HG02981 (cell line): ENCODE measurements around the gene CLMN.
"Not testable (repeated sequence)": the region's sequence is repeated elsewhere in the genome, so short reads cannot be mapped to it uniquely, and the experiment has no call there.

Experiments used
- ATAC-seq: cut with Tn5 transposase; IDR thresholded peaks from one replicate; pipeline ENCODE4 v1.9.1; 2021; ENCODE audit warnings: mild to moderate bottlenecking, moderate library complexity; ENCODE audit not compliant: unreplicated experiment

Gene CLMN

GRCh38 chr14:95290021-95290420 is 29.7 kb downstream of the CLMN start:
- ATAC-seq = no peak

DNA sequence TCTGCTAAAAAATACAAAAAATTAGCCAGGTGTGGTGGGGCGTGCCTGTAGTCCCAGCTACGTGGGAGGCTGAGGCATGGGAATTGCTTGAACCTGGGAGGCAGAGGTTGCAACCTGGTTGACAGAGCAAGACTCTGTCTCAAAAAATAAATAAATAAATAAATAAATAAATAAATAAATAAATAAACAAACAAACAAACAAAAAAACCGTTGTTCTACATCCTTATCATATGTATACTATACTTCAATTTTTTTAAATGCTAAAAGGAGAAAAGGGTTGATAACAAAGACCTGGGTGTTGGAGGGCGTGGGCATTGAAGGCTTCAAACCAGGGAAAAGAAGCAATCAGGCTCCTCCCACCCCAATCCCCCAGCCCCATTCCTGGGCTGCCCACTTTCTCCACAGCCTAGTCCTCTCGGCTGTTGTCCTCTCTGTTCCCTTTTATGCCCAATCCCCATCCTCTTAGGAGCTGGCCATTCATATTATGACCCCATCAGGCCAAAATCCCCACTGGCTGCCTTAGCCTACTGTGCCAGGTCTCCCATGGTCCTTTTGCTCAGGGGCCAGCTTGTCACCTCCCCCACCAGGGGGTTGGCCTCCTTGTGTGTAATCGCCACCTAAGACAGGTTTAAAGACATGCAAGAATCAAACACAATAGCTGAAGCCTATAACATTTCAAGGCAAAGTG is 30.2 kb downstream of the CLMN start:
- no peak for ATAC-seq

- no peak for ATAC-seq
Measured at GRCh38 chr14:95288672-95289322, 30.9 kb downstream of the CLMN start.

- ATAC-seq = no peak
Measured at GRCh38 chr14:95287176-95287754, 32.4 kb downstream of the CLMN start.

DNA sequence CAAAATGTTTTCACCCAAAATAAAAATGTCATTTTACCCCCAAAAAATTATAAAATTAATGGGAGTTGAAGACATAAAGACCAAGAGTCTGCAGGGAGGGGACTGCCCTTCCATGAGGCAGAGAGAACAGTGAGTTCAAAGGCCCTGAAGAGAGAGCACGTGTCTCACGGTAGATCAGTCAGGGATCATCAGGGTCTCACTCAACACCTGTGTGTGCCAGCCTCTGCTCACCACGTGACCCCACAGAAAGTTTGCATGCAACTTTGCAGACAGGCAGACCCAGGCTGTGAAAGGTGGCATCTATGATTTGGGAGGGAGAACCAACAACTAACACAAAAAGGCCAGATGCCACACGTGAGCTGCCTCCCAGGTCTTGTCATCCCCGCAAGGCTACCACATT is 33.1 kb downstream of the CLMN start:
- no peak for ATAC-seq

DNA sequence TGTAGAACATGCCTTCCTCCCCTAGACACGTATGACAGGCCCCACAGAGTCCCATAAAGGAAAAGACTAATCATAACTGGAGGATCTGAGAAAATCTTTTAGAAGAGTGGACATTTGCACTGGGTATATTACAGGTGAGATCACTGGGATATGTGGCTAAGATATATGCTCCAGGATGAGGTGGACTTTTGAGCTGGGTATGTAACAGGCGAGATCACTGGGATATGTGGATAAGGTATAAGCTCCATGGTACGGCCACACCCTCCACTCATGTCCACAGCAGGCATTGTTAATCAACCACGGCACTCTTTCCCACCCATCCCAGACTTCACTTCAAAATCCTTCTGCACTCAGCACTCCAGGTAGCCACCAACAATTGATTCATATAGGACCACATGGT is 34.1 kb downstream of the CLMN start:
- no peak for ATAC-seq

DNA sequence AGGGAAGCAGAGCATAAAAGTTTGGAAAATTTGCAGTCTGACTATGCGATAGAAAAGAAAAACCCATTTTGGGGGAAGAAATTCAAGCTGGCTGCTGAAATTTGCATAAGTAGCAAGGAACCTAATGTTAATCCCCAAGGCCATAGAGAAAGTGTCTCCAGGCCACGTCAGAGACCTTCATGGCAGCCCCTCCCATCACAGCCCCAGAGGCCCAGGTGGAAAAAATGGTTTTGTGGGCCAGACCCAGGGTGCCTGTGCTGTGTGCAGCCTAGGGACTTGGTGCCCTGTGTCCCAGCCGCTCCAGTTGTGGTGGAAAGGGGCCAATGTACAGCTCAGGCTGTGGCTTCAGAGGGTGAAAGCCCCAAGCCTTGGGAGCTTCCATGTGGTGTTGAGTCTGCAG is 35.9 kb downstream of the CLMN start:
- ATAC-seq = not testable (repeated sequence)

GRCh38 chr14:95282986-95283380 is 36.7 kb downstream of the CLMN start:
- not testable (repeated sequence) for ATAC-seq

DNA sequence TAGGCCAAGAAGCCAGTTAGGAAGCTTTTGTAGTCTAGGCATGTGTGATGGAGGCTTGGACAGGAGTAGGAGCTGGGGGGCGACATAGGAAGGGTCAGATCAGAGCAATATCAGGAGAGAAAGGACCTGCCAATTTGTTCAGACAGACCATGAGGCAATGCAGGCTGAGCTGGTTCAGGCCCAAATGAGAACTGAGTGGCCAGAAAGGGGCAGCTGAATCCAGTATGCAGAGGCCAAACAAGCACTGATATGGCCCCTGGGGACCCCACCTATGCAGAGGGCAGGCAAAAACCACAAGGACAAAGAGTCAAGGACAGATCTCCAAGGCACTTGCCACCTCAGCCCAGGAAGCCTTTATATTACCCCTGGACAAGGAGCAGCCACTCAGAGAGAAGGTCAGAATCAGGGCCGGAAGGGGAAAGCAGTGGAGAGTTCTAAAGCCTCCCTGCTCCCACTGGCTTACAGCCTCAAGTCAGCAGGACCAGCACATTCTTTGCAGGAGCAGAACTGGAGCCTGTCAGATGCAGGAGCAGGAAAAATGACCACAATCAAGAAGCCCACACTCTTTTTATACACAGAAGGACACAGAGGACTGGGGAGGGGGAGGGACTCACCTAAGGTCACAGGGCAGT is 37.2 kb downstream of the CLMN start:
- ATAC-seq = no peak

GRCh38 chr14:95281560-95282176 is 38.0 kb downstream of the CLMN start:
- ATAC-seq = no peak

GRCh38 chr14:95275494-95275893 is 44.2 kb downstream of the CLMN start:
- ATAC-seq = no peak

DNA sequence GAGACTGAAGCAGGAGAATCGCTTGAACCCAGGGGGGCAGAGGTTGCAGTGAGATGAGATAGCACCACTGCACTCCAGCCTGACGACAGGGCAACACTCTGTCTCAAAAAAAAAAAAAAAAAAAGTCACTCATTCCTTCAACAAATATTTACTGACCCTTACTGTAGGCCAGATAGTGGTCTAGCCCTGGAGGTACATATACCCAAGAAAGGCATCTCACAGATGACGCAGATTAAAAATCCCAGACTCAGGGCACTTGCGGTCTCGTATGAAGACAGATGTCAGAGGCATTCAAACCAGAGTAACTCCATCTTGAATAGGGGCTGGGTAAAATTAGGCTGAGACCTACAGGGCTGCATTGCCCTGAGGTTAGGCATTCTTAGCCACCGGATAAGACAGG is 44.8 kb downstream of the CLMN start:
- no peak for ATAC-seq

GRCh38 chr14:95274279-95274678 is 45.4 kb downstream of the CLMN start:
- no peak for ATAC-seq

DNA sequence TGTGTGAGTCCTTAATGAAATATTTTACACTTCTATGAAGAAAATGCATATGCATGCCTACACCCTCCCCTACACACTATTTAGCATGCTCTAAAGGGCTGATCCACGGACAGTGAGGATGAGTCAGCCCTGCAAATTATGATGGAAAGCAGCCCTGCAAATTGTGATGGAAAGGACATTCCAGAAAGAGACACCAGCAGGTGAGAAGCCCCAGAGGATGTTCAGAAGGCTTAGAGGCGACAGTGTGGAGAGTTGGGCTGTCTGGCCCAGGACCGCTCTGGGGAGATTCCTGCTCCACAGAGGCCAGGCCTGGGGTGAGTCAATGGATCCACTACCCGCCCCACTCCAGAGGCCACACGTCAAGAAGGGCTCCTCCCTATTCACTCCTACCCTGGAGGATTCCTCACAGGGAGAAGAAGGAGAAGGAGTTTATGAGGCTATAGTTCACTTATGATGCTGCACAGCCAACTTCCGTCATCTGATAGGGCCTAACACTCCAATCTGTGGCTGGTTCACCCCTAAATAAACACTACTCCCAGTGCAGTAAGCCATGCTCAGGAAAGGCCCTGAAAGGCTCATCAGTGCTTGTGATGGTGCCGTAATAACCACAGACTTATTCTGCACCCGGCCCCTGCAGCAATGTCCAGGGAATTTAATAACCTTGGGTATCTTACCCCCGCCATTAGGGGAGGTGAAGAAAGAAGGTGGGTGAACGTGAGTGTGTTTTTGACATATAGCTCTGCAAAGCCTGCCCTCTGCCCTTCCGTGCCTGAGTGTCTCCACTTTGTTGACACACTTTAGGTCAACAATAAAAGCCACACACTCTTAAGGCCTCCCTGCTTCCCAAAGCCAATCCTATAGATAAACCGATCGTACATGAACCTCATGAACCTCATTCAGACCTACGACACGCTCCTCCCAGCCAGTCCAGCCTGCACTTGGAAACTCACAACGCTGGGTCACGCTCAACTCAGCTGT is 46.4 kb downstream of the CLMN start:
- ATAC-seq = no peak

DNA sequence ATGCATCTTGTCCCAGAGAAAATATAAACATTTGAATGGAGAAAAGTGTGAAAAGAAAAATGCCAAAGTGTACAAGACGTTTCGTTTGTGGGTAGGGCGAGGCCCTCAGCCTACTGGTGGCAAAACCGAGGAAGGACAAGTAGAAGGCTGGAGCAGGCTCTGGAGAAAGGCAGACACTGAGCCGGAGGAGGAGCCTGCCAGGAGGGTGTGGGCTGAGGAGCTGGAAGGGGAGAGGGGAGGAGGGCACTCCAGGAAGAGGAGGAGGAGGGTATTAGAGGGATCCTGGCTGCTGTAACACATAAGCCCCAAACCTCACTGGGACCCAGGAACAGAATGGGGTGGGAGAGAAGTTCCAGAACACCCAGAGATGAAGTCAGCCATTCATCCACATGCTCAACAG is 47.7 kb downstream of the CLMN start:
- no peak for ATAC-seq

DNA sequence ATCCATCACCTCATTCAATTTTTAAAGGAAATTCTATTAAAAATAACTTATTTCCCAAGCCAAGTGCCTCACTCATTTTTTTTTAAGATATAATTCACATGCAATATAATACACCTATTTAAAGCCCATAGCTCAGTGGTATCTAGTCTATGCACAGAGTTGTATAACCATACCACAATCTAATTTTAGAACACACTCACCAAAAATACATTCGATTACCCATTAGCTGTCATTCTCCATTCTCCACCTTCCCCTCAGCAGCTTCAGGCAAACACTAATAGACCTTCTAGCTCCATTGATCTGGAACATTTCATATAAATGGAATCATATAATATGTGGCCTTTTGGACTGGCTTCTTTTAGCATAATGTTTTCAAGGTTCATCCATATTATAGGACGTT is 49.5 kb downstream of the CLMN start:
- no peak for ATAC-seq

GRCh38 chr14:95269493-95269892 is 50.2 kb downstream of the CLMN start:
- no peak for ATAC-seq

DNA sequence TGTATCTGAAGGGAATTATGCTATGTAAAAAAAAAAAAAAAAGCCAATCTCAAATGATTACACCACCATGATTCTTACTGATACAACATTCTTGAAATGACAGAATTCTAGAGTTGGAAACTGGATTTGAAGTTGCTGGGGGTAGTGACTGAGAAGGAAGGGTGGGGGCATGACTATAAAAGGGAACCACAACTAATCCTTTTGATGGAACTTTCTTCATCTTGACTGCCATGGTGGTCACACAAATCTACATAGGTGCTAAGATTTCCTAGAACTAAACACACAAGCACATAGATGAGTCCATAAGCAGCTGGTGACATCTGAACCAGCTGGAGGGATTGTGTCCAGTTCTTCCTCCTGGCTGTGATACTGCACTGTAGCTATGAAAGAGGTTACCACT is 51.4 kb downstream of the CLMN start:
- no peak for ATAC-seq

DNA sequence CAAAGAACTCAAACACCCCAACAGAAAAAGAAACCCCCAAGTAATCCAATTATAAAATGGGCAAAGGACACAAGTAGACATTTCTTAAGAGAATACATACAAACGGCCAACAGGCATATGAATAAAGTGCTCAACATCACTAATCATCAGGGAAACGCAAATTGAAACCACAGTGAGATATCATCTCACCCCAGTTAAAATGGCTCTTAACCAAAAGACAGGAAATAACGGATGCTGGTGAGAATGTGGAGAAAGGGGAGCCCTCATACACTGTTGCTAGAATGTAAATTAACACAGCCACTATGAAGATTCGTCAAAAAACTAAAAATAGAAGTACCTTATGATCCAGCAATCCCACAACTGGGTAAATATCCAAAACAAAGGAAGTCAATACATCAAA is 52.4 kb downstream of the CLMN start:
- no peak for ATAC-seq
